HCT116 (cell line): ENCODE measurements around the gene TNFSF9. TPM values are rescaled to one million over a fixed set of nuclear protein-coding genes. Genes with fewer than 3 reads are reported as not detected.

Experiments used
- ATAC-seq: fragments of 200-7000 bp; cut with Tn5 transposase; 2 replicates; pipeline ENCODE4 v1.9.1; 2020; ENCODE audit warnings: mild to moderate bottlenecking, moderate library complexity
- BruUV-seq: library from RNA; stranded (reverse); fragments of 400-500 nt; replicated peaks from 2 replicates; lab custom pipeline; 2021; lab: Mats Ljungman, UMichigan
- CTCF ChIA-PET: fragments of 300-600 bp; sonication (Branson Sonifier 250); formaldehyde crosslinking; loops from one replicate; lab custom pipeline; 2021; ENCODE audit warnings: antibody characterized with exemption; lab: Charles Lee
- POLR2A ChIA-PET: fragments of 300-600, 350-600 bp; sonication (Branson Sonifier 250); formaldehyde crosslinking; loops from one replicate; lab custom pipeline; 2021; ENCODE audit warnings: antibody characterized with exemption; lab: Charles Lee
- RAD21 ChIA-PET, 2 experiments: fragments of 300-600 bp; sonication (Branson Sonifier 250); formaldehyde crosslinking; loops; one replicate each; lab custom pipeline; 2023; ENCODE audit warnings: low total read pairs in 2 of 2; ENCODE audit not compliant: uncharacterized antibody in 2 of 2, unreplicated experiment in 2 of 2, low non-redundant PET in 1 of 2; lab: Charles Lee
- DNase-seq: peaks from one replicate; pipeline ENCODE4 v3.0.0-alpha.2; 2010; ENCODE audit warnings: low read depth, low spot score
- H2AFZ ChIP-seq: fragments of 200-600 bp; shearing (Covaris generic), sonication (generic); 2 replicates; pipeline ENCODE4 v1.6.1; 2017; ENCODE audit warnings: low read depth, mixed run types, mixed read lengths, antibody characterized with exemption, low read length; ENCODE audit not compliant: poor library complexity, severe bottlenecking
- H3K27ac ChIP-seq: 2 replicates; pipeline ENCODE4 v1.5.1; 2012; ENCODE audit warnings: low read depth, low read length
- H3K27me3 ChIP-seq: fragments of 200-600 bp; sonication (generic); 2 replicates; pipeline ENCODE4 v1.6.1; 2016; ENCODE audit warnings: mixed run types, low read length, mixed read lengths; ENCODE audit not compliant: insufficient read depth
- H3K36me3 ChIP-seq, 2 experiments: fragments of 200-500 bp in 1 of 2; fragments of 200-600 bp in 1 of 2; sonication (Bioruptor generic) in 1 of 2; sonication (generic) in 1 of 2; 2 replicates each; pipeline versions ENCODE4 v1.5.1 to v1.6.1; 2014 to 2016; ENCODE audit warnings: low read length in 2 of 2, inconsistent platforms in 1 of 2, mixed read lengths in 1 of 2, mixed run types in 1 of 2; ENCODE audit not compliant: insufficient read depth in 2 of 2, control insufficient read depth in 1 of 2
- H3K4me1 ChIP-seq, 2 experiments: fragments of 200-600 bp in 1 of 2; sonication (generic) in 1 of 2; 2 replicates each; pipeline versions ENCODE4 v1.5.1 to v1.6.1; 2012 to 2017; ENCODE audit warnings: low read length in 2 of 2, inconsistent platforms in 1 of 2, mild to moderate bottlenecking in 1 of 2, mixed read lengths in 1 of 2, mixed run types in 1 of 2, moderate library complexity in 1 of 2; ENCODE audit not compliant: insufficient read depth in 2 of 2, control insufficient read depth in 1 of 2
- H3K4me2 ChIP-seq: fragments of 200-600 bp; sonication (generic); 2 replicates; pipeline ENCODE4 v1.6.1; 2017; ENCODE audit warnings: mixed run types, low read length, mixed read lengths
- H3K4me3 ChIP-seq, 2 experiments: fragments of 200-600 bp in 1 of 2; sonication (generic) in 1 of 2; replicated peaks in 1 of 2; 2 replicates each; pipeline ENCODE4 v1.5.1; 2011 to 2016; ENCODE audit warnings: low read length in 2 of 2, control low read depth in 1 of 2, low read depth in 1 of 2, mild to moderate bottlenecking in 1 of 2, mixed read lengths in 1 of 2, mixed run types in 1 of 2
- H3K79me2 ChIP-seq: fragments of 200-600 bp; sonication (generic); 2 replicates; pipeline ENCODE4 v1.6.1; 2017; ENCODE audit warnings: mild to moderate bottlenecking, mixed run types, low read length, moderate library complexity, mixed read lengths; ENCODE audit not compliant: insufficient read depth
- H3K9ac ChIP-seq: fragments of 200-600 bp; sonication (generic); 2 replicates; pipeline ENCODE4 v1.6.1; 2016; ENCODE audit warnings: low read length, mixed read lengths
- H3K9me2 ChIP-seq: fragments of 200-600 bp; sonication (generic), shearing (Covaris generic); 2 replicates; pipeline ENCODE4 v1.6.1; 2017; ENCODE audit warnings: mixed run types, mild to moderate bottlenecking, moderate library complexity; ENCODE audit not compliant: insufficient read depth
- H3K9me3 ChIP-seq, 2 experiments: fragments of 200-500 bp in 1 of 2; fragments of 200-600 bp in 1 of 2; sonication (Bioruptor generic) in 1 of 2; sonication (generic) in 1 of 2; 2 replicates each; pipeline ENCODE4 v1.6.1; 2014 to 2017; ENCODE audit warnings: low read length in 2 of 2, mixed read lengths in 2 of 2, inconsistent platforms in 1 of 2, low read depth in 1 of 2, mild to moderate bottlenecking in 1 of 2, mixed run types in 1 of 2, moderate library complexity in 1 of 2; ENCODE audit not compliant: control insufficient read depth in 1 of 2, insufficient read depth in 1 of 2
- H4K20me1 ChIP-seq: fragments of 200-600 bp; sonication (generic), shearing (Covaris generic); 2 replicates; pipeline ENCODE4 v1.6.1; 2017; ENCODE audit warnings: mixed run types, mild to moderate bottlenecking, moderate library complexity; ENCODE audit not compliant: insufficient read depth
- CBX3 ChIP-seq: IDR thresholded peaks from 2 replicates; pipeline ENCODE4 v1.6.1; 2012; ENCODE audit warnings: low read depth
- CEBPB ChIP-seq: IDR thresholded peaks from 2 replicates; pipeline ENCODE4 v1.6.1; 2012; ENCODE audit warnings: low read depth
- EGR1 ChIP-seq: IDR thresholded peaks from 2 replicates; pipeline ENCODE4 v1.6.1; 2012; ENCODE audit warnings: low read depth
- EZH2 ChIP-seq: fragments of 200-600 bp; sonication (generic); IDR thresholded peaks from 2 replicates; pipeline ENCODE4 v1.6.1; 2017; ENCODE audit warnings: antibody characterized with exemption, mixed run types
- EZH2phosphoT487 ChIP-seq: fragments of 200-600 bp; IDR thresholded peaks from 2 replicates; pipeline ENCODE4 v1.6.1; 2018; ENCODE audit warnings: antibody characterized with exemption, borderline replicate concordance
- FOSL1 ChIP-seq: IDR thresholded peaks from 2 replicates; pipeline ENCODE4 v1.6.1; 2012; ENCODE audit warnings: low read depth
- JUND ChIP-seq: IDR thresholded peaks from 2 replicates; pipeline ENCODE4 v1.6.1; 2012
- POLR2A ChIP-seq: IDR thresholded peaks from 2 replicates; pipeline ENCODE4 v1.7.0; 2011; ENCODE audit warnings: borderline replicate concordance; ENCODE audit not compliant: insufficient read depth, insufficient read length; ENCODE audit errors: extremely low read depth
- POLR2AphosphoS5 ChIP-seq: IDR thresholded peaks from 2 replicates; pipeline ENCODE4 v1.6.1; 2011; ENCODE audit warnings: mild to moderate bottlenecking, low read depth, low read length, moderate library complexity
- RAD21 ChIP-seq: IDR thresholded peaks from 2 replicates; pipeline ENCODE4 v1.6.1; 2012; ENCODE audit warnings: low read depth, mild to moderate bottlenecking
- SIN3A ChIP-seq: IDR thresholded peaks from 2 replicates; pipeline ENCODE4 v1.6.1; 2012; ENCODE audit warnings: low read depth
- SRF ChIP-seq: IDR thresholded peaks from 2 replicates; pipeline ENCODE4 v1.6.1; 2012; ENCODE audit warnings: low read depth
- YY1 ChIP-seq: IDR thresholded peaks from 2 replicates; pipeline ENCODE4 v1.6.1; 2011; ENCODE audit warnings: low read length, low read depth, moderate library complexity, mild to moderate bottlenecking; ENCODE audit not compliant: insufficient replicate concordance; ENCODE audit errors: extremely low read depth
- ZFX ChIP-seq: fragments of 450-650 bp; IDR thresholded peaks from 2 replicates; pipeline ENCODE4 v1.6.1; 2017
- ZNF274 ChIP-seq: fragments of 200-500 bp; sonication (Bioruptor generic); IDR thresholded peaks from 2 replicates; pipeline ENCODE4 v1.6.1; 2014; ENCODE audit warnings: mild to moderate bottlenecking, low read depth, low read length, inconsistent platforms
- intact Hi-C: fragments of 100-400 bp; cut with micrococcal nuclease; formaldehyde crosslinking; loops from 2 replicates; pipeline ENCODE4 v1.10.0; 2022
- total RNA-seq: library from RNA; stranded (reverse); gene quantifications from one replicate; pipeline ENCODE4 v1.2.1, GENCODE V29; 2021; ENCODE audit not compliant: unreplicated experiment
- TF ChIP-seq, protein P1 (sequence below): IDR thresholded peaks from 2 replicates; pipeline ENCODE4 v1.6.1; 2012
- TF ChIP-seq, protein P2 (sequence below): IDR thresholded peaks from 2 replicates; pipeline ENCODE4 v1.6.1; 2011; ENCODE audit warnings: mild to moderate bottlenecking, low read length, moderate library complexity; ENCODE audit not compliant: insufficient replicate concordance; ENCODE audit errors: extremely low read depth
- TF ChIP-seq, protein P3 (sequence below): IDR thresholded peaks from 2 replicates; pipeline ENCODE4 v1.6.1; 2012

The TNFSF9 gene
- total RNA-seq, 1 experiment from 2014 or later, result 25.1 TPM

DNA sequence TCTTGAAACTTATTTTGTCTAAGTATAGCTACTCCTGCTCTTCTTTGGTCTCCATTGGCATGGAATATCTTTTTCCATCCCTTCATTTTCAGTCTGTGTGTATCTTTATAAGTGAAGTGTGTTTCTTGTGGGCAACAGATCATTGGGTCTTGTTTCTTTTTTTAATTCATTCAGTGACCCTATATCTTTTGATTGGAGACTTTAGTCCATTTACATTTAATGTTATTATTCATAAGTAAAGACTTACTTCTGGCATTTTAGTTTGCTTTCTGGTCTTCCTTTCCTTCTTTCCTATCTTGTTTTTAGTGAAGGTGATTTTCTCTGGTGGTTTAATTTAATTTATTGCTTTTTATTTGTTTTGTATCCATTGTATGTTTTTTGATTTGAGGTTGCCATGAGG lies 40.3 kb downstream of the TNFSF9 start:
- H3K36me3 ChIP-seq, result no peaks in the 10 kb centered on the region
- DNase-seq (no peak), ATAC-seq (no peak)
- no peaks in the 10 kb centered on the region for H4K20me1 ChIP-seq
- BruUV-seq, result no TSS peak
- H3K9me2 ChIP-seq, result no peaks in the 10 kb centered on the region
- peaks cover 0 to 5% of the 10 kb centered on the region in 2 experiments; a peak in 1 of 4 replicates for H3K9me3 ChIP-seq
- TF ChIP-seq ZFX (no peak), EGR1 (no peak), FOSL1 (no peak), RAD21 (no peak), JUND (no peak), SRF (no peak), POLR2A (no peak), EZH2 (no peak), CBX3 (no peak), POLR2AphosphoS5 (no peak), YY1 (no peak), SIN3A (no peak), EZH2phosphoT487 (no peak), CEBPB (no peak), ZNF274 (no peak)
- TF ChIP-seq, protein P1, sequence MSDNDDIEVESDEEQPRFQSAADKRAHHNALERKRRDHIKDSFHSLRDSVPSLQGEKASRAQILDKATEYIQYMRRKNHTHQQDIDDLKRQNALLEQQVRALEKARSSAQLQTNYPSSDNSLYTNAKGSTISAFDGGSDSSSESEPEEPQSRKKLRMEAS, result no peak
- TF ChIP-seq, protein P2, sequence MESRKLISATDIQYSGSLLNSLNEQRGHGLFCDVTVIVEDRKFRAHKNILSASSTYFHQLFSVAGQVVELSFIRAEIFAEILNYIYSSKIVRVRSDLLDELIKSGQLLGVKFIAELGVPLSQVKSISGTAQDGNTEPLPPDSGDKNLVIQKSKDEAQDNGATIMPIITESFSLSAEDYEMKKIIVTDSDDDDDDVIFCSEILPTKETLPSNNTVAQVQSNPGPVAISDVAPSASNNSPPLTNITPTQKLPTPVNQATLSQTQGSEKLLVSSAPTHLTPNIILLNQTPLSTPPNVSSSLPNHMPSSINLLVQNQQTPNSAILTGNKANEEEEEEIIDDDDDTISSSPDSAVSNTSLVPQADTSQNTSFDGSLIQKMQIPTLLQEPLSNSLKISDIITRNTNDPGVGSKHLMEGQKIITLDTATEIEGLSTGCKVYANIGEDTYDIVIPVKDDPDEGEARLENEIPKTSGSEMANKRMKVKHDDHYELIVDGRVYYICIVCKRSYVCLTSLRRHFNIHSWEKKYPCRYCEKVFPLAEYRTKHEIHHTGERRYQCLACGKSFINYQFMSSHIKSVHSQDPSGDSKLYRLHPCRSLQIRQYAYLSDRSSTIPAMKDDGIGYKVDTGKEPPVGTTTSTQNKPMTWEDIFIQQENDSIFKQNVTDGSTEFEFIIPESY, result no peak
- TF ChIP-seq, protein P3, sequence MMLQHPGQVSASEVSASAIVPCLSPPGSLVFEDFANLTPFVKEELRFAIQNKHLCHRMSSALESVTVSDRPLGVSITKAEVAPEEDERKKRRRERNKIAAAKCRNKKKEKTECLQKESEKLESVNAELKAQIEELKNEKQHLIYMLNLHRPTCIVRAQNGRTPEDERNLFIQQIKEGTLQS, result no peak
- no peak overlapping the region for H2AFZ ChIP-seq
- ChIA-PET CTCF (no interaction called here), POLR2A (no interaction called here), RAD21 (no interaction called here)
- no peak overlapping the region for H3K9ac ChIP-seq
- no peak overlapping the region for H3K27ac ChIP-seq
- H3K79me2 ChIP-seq, result no peaks in the 10 kb centered on the region
- no peak overlapping the region for H3K4me2 ChIP-seq
- no peak overlapping the region for H3K4me3 ChIP-seq
- H3K27me3 ChIP-seq, result no peaks in the 10 kb centered on the region
- H3K4me1 ChIP-seq, result peaks cover 0 to 6% of the 10 kb centered on the region in 2 experiments; a peak in 1 of 4 replicates
- intact Hi-C loops, result no loop called here
